Measurements from ENCODE around the gene AIFM3. TPM values are rescaled to one million over a fixed set of nuclear protein-coding genes. Genes with fewer than 3 reads are reported as not detected.
A peak's percentile ranks its signal among the peaks of the same experiment; 100 is the strongest.

The AIFM3 gene
- total RNA-seq, 1 donor: 5.2 TPM

- Histone ChIP-seq H3K4me1 (ENCODE audit: insufficient read depth, low read length) (peaks cover 32% of the 10 kb centered on the region), H3K4me3 (ENCODE audit: low read length) (no peak overlapping the region), H3K27me3 (ENCODE audit: insufficient read depth, low read length) (no peaks in the 10 kb centered on the region)
Observed at GRCh38 chr22:20975541-20976290, 8.7 kb downstream of the AIFM3 start.

GRCh38 chr22:20976291-20976877 is 9.3 kb downstream of the AIFM3 start:
- Histone ChIP-seq H3K9me3 (ENCODE audit: low read depth, low read length) (no peaks in the 10 kb centered on the region), H3K27me3 (ENCODE audit: insufficient read depth, low read length) (no peaks in the 10 kb centered on the region)

More at GRCh38 chr22:20975541-20976290, 8.7 kb downstream of the AIFM3 start:
- no peaks in the 10 kb centered on the region for H3K9me3 ChIP-seq (ENCODE audit: low read depth, low read length)

GRCh38 chr22:20977019-20977418 is 10.0 kb downstream of the AIFM3 start:
- H3K27me3 ChIP-seq (ENCODE audit: insufficient read depth, low read length): no peaks in the 10 kb centered on the region
- no peaks in the 10 kb centered on the region for H3K9me3 ChIP-seq (ENCODE audit: low read depth, low read length)
- no peak overlapping the region for H3K4me3 ChIP-seq (ENCODE audit: low read length)
- H3K4me1 ChIP-seq (ENCODE audit: insufficient read depth, low read length): peaks cover 31% of the 10 kb centered on the region

More at GRCh38 chr22:20976291-20976877, 9.3 kb downstream of the AIFM3 start:
- H3K4me3 ChIP-seq (ENCODE audit: low read length): no peak overlapping the region
- peaks cover 33% of the 10 kb centered on the region for H3K4me1 ChIP-seq (ENCODE audit: insufficient read depth, low read length)

GRCh38 chr22:20977516-20978170 is 10.6 kb downstream of the AIFM3 start:
- no peak overlapping the region for H3K4me3 ChIP-seq (ENCODE audit: low read length)
- H3K9me3 ChIP-seq (ENCODE audit: low read depth, low read length): no peaks in the 10 kb centered on the region

GRCh38 chr22:20978419-20978818 is 11.4 kb downstream of the AIFM3 start:
- H3K4me3 ChIP-seq (ENCODE audit: low read length): no peak overlapping the region
- H3K4me1 ChIP-seq (ENCODE audit: insufficient read depth, low read length): peaks cover 30% of the 10 kb centered on the region
- no peaks in the 10 kb centered on the region for H3K27me3 ChIP-seq (ENCODE audit: insufficient read depth, low read length)
- H3K9me3 ChIP-seq (ENCODE audit: low read depth, low read length): no peaks in the 10 kb centered on the region

More at GRCh38 chr22:20977516-20978170, 10.6 kb downstream of the AIFM3 start:
- no peaks in the 10 kb centered on the region for H3K27me3 ChIP-seq (ENCODE audit: insufficient read depth, low read length)
- peaks cover 29% of the 10 kb centered on the region for H3K4me1 ChIP-seq (ENCODE audit: insufficient read depth, low read length)

GRCh38 chr22:20979243-20979809 is 12.3 kb downstream of the AIFM3 start:
- peaks cover 30% of the 10 kb centered on the region for H3K4me1 ChIP-seq (ENCODE audit: insufficient read depth, low read length)
- H3K4me3 ChIP-seq (ENCODE audit: low read length): no peak overlapping the region

GRCh38 chr22:20979940-20980453 is 12.9 kb downstream of the AIFM3 start:
- H3K9me3 ChIP-seq (ENCODE audit: low read depth, low read length): no peaks in the 10 kb centered on the region
- peaks cover 30% of the 10 kb centered on the region for H3K4me1 ChIP-seq (ENCODE audit: insufficient read depth, low read length)
- H3K4me3 ChIP-seq (ENCODE audit: low read length): no peak overlapping the region
- no peaks in the 10 kb centered on the region for H3K27me3 ChIP-seq (ENCODE audit: insufficient read depth, low read length)

More at GRCh38 chr22:20979243-20979809, 12.3 kb downstream of the AIFM3 start:
- Histone ChIP-seq H3K9me3 (ENCODE audit: low read depth, low read length) (no peaks in the 10 kb centered on the region), H3K27me3 (ENCODE audit: insufficient read depth, low read length) (no peaks in the 10 kb centered on the region)

GRCh38 chr22:20980523-20980922 is 13.5 kb downstream of the AIFM3 start:
- no peaks in the 10 kb centered on the region for H3K9me3 ChIP-seq (ENCODE audit: low read depth, low read length)
- H3K4me3 ChIP-seq (ENCODE audit: low read length): no peak overlapping the region
- H3K4me1 ChIP-seq (ENCODE audit: insufficient read depth, low read length): peaks cover 30% of the 10 kb centered on the region
- H3K27me3 ChIP-seq (ENCODE audit: insufficient read depth, low read length): no peaks in the 10 kb centered on the region

GRCh38 chr22:20980938-20981722 is 14.1 kb downstream of the AIFM3 start:
- Histone ChIP-seq H3K4me1 (ENCODE audit: insufficient read depth, low read length) (peaks cover 30% of the 10 kb centered on the region), H3K4me3 (ENCODE audit: low read length) (peak overlapping the region; percentile 71), H3K9me3 (ENCODE audit: low read depth, low read length) (no peaks in the 10 kb centered on the region), H3K27me3 (ENCODE audit: insufficient read depth, low read length) (no peaks in the 10 kb centered on the region)

- no peaks in the 10 kb centered on the region for H3K27me3 ChIP-seq (ENCODE audit: insufficient read depth, low read length)
- no peaks in the 10 kb centered on the region for H3K9me3 ChIP-seq (ENCODE audit: low read depth, low read length)
- H3K4me3 ChIP-seq (ENCODE audit: low read length): peak within 1 kb of the TSS; percentile 71
- peaks cover 30% of the 10 kb centered on the region for H3K4me1 ChIP-seq (ENCODE audit: insufficient read depth, low read length)
Observed at GRCh38 chr22:20981787-20982562, 14.9 kb downstream of the AIFM3 start, which contains the start of gene LZTR1. TSS of gene LZTR1 (plus strand) at chr22:20982297. CDS start at chr22:20982372, 75 bp downstream.

- H3K4me1 ChIP-seq (ENCODE audit: insufficient read depth, low read length): peaks cover 30% of the 10 kb centered on the region
- H3K4me3 ChIP-seq (ENCODE audit: low read length): peak overlapping the region; percentile 71
- no peaks in the 10 kb centered on the region for H3K27me3 ChIP-seq (ENCODE audit: insufficient read depth, low read length)
- no peaks in the 10 kb centered on the region for H3K9me3 ChIP-seq (ENCODE audit: low read depth, low read length)
Observed at GRCh38 chr22:20982563-20982882, 15.5 kb downstream of the AIFM3 start.

- H3K4me3 ChIP-seq (ENCODE audit: low read length): no peak overlapping the region
Observed at GRCh38 chr22:20983081-20983771, 16.2 kb downstream of the AIFM3 start.

GRCh38 chr22:20985720-20986119 is 18.7 kb downstream of the AIFM3 start:
- H3K4me1 ChIP-seq (ENCODE audit: insufficient read depth, low read length): peaks cover 23% of the 10 kb centered on the region
- no peak overlapping the region for H3K4me3 ChIP-seq (ENCODE audit: low read length)
- H3K9me3 ChIP-seq (ENCODE audit: low read depth, low read length): no peaks in the 10 kb centered on the region
- no peaks in the 10 kb centered on the region for H3K27me3 ChIP-seq (ENCODE audit: insufficient read depth, low read length)

More at GRCh38 chr22:20983081-20983771, 16.2 kb downstream of the AIFM3 start:
- Histone ChIP-seq H3K27me3 (ENCODE audit: insufficient read depth, low read length) (no peaks in the 10 kb centered on the region), H3K4me1 (ENCODE audit: insufficient read depth, low read length) (peaks cover 30% of the 10 kb centered on the region), H3K9me3 (ENCODE audit: low read depth, low read length) (no peaks in the 10 kb centered on the region)
